HG03469 (cell line): Measurements from ENCODE around the gene TRAK2.

Experiments used
- ATAC-seq: cut with Tn5 transposase; IDR thresholded peaks from one replicate; pipeline ENCODE4 v1.9.1; 2021; ENCODE audit warnings: mild to moderate bottlenecking, moderate library complexity, moderate number of reproducible peaks; ENCODE audit not compliant: unreplicated experiment

TRAK2 gene

GRCh38 chr2:201363857-201364560, 87.2 kb downstream of the TRAK2 start:
- no peak for ATAC-seq

DNA sequence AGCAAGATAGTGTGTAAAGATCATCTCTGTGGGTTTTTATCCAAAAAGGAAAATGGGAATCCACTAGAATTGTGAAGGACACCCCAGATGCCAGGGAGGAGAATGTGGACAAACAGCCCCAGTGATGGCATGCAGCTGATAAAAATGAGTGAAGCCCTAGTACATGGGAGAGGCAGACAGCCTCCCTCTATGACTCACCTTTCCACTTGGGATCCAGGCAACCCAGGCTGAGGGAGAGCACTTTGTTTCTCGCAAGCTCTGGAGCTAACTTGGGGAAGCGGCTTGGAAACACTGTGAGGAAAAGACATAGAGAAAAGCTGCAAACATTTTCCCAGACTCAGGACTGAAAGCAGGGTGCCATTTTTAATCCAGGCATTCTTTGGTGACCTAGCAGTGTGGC, 88.9 kb downstream of the TRAK2 start:
- no peak for ATAC-seq

DNA sequence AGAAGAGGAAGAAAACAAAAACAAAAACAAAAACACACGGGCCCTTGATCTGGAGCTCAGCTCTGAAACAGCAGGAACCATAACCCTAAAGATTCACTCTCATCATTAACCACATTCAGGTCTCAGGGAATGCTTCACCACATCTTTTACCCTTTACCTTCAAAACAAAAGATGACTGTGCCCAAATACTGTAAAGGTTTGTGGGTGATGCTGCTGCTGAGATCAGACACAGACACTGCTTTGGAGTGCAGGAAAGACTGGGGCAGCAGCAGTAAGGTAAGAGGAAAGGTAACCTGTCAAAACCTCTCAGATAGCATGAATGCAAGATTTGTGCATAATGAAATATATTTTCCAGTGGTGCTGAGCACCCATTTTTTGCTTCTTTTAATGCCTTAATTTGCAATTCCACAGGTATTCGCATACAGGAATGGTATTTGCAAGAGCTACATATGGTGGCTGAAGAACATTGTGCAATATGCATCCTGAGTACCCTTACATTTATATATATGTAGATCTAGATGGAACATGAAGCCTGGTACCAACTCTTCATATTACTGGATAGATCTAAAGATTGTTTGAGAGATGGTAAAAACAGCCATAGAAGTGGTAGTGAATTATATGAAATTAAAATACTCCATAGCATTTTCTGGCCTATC, 90.1 kb downstream of the TRAK2 start:
- ATAC-seq = no peak

- ATAC-seq = no peak
Observed at GRCh38 chr2:201360256-201360655, 91.0 kb downstream of the TRAK2 start.

- no peak for ATAC-seq
Observed at GRCh38 chr2:201358684-201359083, 92.6 kb downstream of the TRAK2 start.

- no peak for ATAC-seq
Observed at GRCh38 chr2:201357221-201357620, 94.0 kb downstream of the TRAK2 start, which contains the start of gene FLACC1. Gene FLACC1, minus strand, starts transcription at chr2:201357345. Its CDS starts 5,941 bp downstream, at chr2:201351404.

DNA sequence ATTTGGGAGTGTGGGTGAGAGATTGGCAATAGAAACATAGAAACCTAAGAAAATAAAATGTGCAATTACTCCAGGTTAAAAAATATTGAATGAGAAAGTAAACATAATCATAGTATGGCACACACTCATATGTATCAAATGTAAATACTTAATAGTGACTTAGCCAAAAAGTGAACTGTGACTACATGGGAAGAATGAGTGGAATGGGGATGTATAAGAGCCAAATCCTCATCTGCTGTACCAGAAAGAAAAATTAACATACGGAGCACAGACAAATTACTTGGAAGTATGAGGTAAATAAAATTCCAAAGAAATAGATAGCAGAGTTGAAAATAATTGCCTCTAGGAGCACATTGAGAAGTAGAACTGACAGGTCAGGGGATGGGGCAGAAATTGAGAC, 98.1 kb downstream of the TRAK2 start:
- no peak for ATAC-seq

- ATAC-seq = no peak
Observed at GRCh38 chr2:201350879-201351278, 100.4 kb downstream of the TRAK2 start.

GRCh38 chr2:201349601-201350000, 101.7 kb downstream of the TRAK2 start:
- ATAC-seq = no peak

- no peak for ATAC-seq
Observed at GRCh38 chr2:201348758-201349157, 102.5 kb downstream of the TRAK2 start.

DNA sequence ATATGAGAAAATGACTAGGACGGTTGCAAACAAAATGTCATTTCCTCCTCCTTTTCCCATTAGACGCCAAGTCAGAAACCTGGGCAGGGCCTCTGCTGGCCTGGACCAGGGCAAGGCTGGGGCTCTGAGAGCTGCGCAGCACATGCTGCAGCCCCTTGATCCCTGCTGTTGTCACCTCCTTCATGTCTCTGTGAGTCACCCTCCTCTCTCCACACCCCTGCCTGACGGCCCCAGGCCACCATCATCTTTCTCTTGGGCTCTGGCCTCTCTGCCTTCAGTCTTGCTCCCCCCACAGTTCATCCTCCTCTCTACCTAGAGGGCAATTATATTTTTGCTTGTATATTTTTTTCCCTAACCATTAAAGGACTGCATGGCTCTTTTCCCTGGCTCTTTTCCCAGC, 104.1 kb downstream of the TRAK2 start:
- ATAC-seq = no peak

DNA sequence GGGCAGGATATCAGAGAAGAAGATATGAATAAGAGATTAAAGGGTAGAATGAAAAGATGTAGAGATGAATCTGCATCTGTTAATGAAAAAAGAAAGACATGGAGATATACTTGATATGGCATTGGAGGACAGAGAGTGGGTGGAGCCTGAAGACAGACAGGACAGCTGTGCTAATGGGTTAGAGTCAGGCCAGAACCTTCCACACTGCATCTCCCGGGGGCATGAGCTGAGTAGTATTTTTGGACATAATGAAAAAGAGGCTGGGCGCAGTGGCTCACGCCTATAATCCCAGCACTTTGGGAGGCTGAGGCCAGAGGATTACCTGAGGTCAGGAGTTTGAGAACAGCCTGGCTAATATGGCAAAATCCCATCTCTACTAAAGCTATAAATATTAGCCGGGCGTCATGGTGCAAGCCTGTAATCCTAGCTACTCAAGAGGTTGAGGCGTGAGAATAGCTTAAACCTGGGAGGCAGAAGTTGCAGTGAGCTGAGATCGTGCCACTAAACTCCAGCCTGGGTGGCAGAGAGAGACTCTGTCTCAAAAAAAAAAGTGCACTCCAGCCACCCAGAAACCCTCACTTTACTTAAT, 105.5 kb downstream of the TRAK2 start:
- ATAC-seq = no peak

- peak; percentile 83 for ATAC-seq
Observed at GRCh38 chr2:201344663-201345366, 106.4 kb downstream of the TRAK2 start.

DNA sequence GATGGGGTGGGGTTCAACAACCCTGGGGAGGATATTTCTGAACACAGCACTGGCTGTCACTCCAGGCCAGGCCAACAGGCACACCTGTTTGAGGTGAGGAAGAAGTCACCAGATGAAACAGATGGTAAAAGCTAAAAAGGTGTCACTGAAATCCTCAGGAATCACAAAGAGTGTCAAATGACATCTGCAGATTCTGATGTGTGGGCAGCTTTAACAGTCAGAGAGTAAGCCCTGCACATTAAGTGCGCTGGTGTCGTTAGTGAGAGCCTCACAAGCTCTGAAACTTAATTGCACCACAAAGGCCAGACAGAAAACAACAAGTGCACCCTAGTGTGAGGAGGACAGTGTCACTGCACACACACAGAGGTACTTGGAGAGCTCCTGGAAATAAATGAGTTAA, 107.7 kb downstream of the TRAK2 start:
- no peak for ATAC-seq

DNA sequence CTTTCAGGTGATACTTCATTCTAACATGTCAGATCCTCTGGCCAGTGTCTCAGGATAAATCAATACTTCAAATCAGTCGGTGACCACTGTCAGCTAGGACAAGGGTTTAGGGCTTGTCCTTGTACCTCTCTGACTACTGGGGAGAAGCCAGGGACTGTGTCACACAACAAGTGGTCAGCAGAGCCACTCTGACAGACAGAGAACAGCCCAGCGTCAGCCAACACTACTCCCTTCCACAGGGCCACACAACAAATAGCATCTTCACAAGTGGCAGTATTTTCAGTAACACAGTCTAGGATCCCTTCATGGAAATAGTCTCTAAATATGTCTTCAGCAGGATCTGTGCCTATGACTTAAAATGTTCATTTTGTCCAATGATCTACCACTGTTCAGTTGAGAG, 108.3 kb downstream of the TRAK2 start:
- ATAC-seq = no peak

DNA sequence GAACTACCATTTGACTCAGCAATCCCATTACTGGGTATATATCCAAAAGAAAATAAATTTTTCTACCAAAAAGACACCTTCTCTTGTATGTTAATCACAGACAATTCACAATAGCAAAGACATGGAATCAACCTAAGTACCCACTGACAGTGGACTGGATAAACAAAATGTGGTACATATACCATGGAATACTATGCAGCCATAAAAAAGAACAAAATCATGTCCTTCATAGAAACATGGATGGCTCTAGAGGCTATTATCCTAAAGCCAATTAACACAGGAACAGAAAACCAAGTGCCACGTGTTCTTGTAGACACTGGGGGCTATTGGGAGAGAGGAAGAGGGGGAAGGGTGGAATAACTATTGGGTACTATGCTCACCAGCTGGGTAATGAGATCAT, 121.8 kb downstream of the TRAK2 start:
- no peak for ATAC-seq

GRCh38 chr2:201327678-201328077, 123.6 kb downstream of the TRAK2 start:
- ATAC-seq = no peak
